DOHH2 (cell line): ENCODE data around the gene CNGA1.

Experiments
- CTCF ChIP-seq: fragments of 200-600 bp; sonication (generic); IDR thresholded peaks from one replicate; pipeline ENCODE4 v1.5.1; 2014; ENCODE audit warnings: antibody characterized with exemption, mild to moderate bottlenecking, low read depth, low read length; ENCODE audit not compliant: poor library complexity, severe bottlenecking
- EZH2phosphoT487 ChIP-seq: fragments of 200-600 bp; sonication (generic); IDR thresholded peaks from 2 replicates; pipeline ENCODE4 v1.6.1; 2017; ENCODE audit warnings: borderline replicate concordance, mild to moderate bottlenecking, antibody characterized with exemption, low read length, moderate library complexity, mixed read lengths

DNA sequence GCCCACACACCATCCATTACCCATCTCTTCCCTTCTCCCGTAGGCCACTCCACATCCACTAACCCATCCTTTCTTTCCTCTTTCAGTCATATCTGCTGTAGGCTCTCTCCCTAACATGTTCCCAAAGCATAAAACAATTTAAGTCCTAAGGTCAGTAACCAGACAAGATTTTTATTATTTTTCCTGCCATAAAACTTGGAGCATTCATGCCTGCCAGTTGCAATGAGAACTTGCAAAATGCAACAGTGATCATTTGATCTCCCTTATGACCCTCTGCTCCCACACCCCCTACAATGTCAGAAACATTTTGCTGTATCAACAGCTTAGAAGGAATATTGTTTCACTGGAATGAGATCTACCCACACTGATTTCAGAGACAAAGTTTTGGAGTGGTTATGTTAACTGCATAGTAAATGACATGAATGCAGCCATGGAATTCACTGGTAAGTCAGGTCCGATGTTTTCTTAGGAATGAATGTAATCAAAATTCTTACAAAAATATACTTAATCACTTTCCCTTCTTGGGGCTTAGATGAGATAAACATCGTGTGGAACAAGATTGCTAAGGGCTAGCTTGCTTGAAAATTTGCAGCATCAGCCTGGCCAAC is 5.8 kb upstream of the CNGA1 start:
- TF ChIP-seq CTCF (no peak), EZH2phosphoT487 (no peak)
